HG02759 (cell line): ENCODE data around the gene UTS2.

Source experiments
- ATAC-seq: cut with Tn5 transposase; IDR thresholded peaks from one replicate; pipeline ENCODE4 v1.9.1; 2021; ENCODE audit warnings: mild to moderate bottlenecking, moderate library complexity; ENCODE audit not compliant: unreplicated experiment

Gene UTS2

DNA sequence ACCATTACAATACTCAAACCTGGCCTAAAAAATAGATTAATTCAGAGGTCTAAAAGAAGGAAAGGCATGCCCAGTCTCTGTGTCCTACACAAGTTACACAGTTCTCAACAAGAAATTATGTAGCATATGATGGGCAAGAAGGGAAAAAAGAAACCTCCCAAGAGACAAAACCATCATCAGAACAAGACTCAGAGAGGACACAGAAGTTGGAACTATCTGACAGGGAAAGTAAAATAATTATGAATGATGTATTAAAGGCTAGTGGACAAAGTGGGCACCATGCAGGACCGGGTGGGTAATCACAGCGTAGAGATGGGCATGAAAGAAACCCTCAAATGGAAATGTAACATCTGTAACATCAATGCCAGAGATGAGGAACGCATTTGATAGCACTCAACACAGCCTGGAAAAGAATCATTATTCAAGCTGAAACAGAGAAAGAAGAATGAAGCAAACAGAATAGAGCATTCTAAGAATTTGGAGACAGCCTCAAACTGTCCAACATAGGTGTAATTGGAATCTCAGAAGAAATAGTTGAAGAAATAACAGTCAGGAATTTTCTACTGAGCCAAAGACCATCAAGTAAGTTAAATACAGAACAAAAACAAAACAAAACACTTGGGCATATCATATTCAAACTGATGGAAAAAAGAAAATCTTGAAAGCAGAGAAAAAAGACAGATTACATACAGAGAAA lies 39.0 kb downstream of the UTS2 start:
- no peak for ATAC-seq

DNA sequence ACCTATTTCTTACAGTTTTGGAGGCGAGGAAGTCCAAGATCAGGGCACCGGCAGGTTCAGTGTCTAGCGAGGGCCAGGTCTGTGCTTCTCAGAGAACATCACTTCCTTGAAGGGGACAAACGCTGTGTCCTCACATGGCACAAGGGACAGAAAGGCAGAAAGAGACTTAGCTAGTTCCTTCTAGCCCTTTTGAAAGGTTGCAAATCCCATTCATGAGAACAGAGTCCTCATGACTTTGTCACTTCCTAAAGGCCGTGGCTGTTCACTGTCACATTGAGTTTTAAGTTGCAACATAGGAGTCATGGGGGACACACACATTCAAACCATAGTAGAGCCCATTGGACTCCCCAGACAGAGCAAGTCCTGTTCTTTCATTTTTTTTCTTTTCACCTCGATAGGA lies 41.4 kb downstream of the UTS2 start:
- ATAC-seq, result no peak

DNA sequence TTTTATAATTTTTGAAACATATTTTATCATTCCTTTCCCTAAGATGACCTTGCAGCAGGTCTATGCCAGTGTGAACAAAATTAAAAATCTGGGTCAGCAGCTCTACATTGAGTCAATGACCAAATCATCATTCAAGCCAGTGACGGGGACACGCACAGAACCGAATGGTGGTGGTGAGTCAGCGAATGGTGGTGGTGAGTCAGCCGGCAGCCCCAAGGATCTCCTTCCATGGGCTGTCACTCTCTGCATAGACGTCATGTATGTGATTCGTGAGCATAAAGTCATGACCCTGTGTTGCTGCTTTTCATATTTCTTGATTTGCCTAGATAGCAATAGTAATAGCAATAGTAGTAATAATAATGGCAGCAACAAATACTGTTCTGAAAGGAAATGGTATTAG lies 42.5 kb downstream of the UTS2 start:
- ATAC-seq, result no peak

DNA sequence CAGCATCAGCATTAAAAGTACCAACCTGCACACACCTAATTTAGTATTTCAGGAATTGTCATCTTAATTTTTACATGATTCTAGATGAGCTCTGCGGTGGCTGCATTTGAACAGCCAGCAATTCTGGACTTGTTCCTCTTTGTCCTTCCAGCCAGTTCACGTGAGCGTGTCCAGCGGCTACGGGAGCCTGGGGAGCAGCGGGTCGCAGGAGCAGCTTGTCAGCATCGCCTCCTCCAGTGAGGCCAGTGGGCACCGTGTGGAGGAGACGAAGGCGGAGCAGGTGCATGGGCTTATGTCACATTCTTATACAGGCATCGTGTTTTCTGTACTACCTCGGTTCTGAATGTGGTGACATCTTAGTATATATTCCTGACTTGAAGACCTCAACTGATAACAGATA lies 43.1 kb downstream of the UTS2 start:
- no peak for ATAC-seq

DNA sequence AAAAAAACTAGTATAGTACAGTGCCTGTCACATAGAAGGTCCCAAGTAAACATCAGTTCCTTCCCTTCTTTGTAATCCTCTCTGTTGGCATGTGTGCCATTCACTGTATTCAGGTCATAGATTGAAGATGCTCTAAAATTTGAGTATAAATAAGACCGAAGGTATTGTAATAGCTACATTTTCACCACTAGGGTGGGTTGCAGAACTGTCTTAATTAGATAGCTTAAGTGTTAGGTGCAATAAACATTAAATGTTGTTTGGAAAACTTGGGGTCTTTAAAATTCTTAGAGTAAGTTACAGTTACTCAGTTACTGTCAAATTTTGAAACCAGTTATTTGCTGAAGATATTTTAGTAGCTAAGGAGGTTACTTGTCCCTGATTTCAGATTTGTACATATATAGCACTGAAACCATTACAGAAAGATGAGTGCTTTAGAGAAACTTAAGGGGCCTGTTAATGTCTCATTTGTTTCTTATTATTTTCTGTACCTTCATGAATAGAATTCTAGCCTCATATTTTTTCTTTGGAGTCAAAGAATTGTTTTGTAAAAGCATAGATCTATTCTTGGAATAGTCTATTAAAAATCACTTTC lies 44.5 kb downstream of the UTS2 start:
- ATAC-seq, result no peak

DNA sequence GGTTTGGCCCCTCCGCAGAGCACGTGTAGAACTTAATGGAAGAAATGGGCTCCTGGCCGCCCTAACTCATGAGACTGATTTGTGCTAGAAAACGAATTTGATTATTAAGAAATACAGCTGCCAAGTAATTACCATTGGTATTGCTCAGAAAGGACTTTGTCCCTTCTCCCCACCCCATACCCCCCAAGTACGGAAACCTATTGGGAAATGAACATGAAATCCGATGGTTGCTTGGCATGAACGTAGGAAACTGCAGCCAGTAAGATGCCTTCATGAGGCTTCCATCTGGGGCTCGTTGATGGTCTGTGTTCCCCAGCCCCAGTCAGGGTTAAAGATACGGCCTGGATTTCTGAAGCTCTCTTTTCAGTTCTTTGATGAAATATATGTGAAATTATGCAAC lies 47.4 kb downstream of the UTS2 start:
- no peak for ATAC-seq
